HepG2 (cell line): Measurements from ENCODE around the gene KPNA4. TPM values are rescaled to one million over a fixed set of nuclear protein-coding genes. Genes with fewer than 3 reads are reported as not detected.

Experiments
- GLMP ChIP-seq: sonication (generic); formaldehyde crosslinking; IDR thresholded peaks from 2 replicates; pipeline ENCODE4 v1.9.0; 2021; ENCODE audit warnings: missing genetic modification reagents, mild to moderate bottlenecking, borderline replicate concordance
- KDM4B ChIP-seq: sonication (generic); formaldehyde crosslinking; IDR thresholded peaks from 2 replicates; pipeline ENCODE4 v1.4.0; 2020; ENCODE audit warnings: missing genetic modification reagents
- PHF8 ChIP-seq: sonication (generic); formaldehyde crosslinking; IDR thresholded peaks from 2 replicates; pipeline ENCODE4 v1.5.0; 2020; ENCODE audit warnings: missing genetic modification reagents
- PPARG ChIP-seq: conservative IDR thresholded peaks from 2 replicates; pipeline ENCODE4 v1.6.1; 2016; ENCODE audit warnings: missing biosample characterization, missing genetic modification reagents
- PRDM4 ChIP-seq: sonication (generic); formaldehyde crosslinking; IDR thresholded peaks from 2 replicates; pipeline ENCODE4 v1.9.0; 2021; ENCODE audit warnings: missing genetic modification reagents, borderline replicate concordance
- RFX3 ChIP-seq: IDR thresholded peaks from 2 replicates; pipeline ENCODE4 v1.6.1; 2016; ENCODE audit warnings: missing biosample characterization, missing genetic modification reagents
- THAP11 ChIP-seq: IDR thresholded peaks from 2 replicates; pipeline ENCODE4 v1.6.1; 2016; ENCODE audit warnings: missing biosample characterization, missing genetic modification reagents
- THYN1 ChIP-seq: sonication (generic); formaldehyde crosslinking; IDR thresholded peaks from 2 replicates; pipeline ENCODE4 v1.8.1; 2023; ENCODE audit warnings: low read depth, mild to moderate bottlenecking, moderate library complexity, missing genetic modification reagents, borderline replicate concordance
- ZFP36 ChIP-seq: fragments of 150-350 bp; IDR thresholded peaks from 2 replicates; pipeline ENCODE4 v1.6.1; 2018; ENCODE audit warnings: borderline replicate concordance, low read length, low read depth; ENCODE audit not compliant: partially characterized antibody
- ZNF225 ChIP-seq: sonication (generic); formaldehyde crosslinking; IDR thresholded peaks from 2 replicates; pipeline ENCODE4 v1.4.0; 2020; ENCODE audit warnings: mild to moderate bottlenecking, missing genetic modification reagents
- ZNF292 ChIP-seq: sonication (generic); formaldehyde crosslinking; IDR thresholded peaks from 2 replicates; pipeline ENCODE4 v1.8.1; 2022; ENCODE audit warnings: mild to moderate bottlenecking, low read depth, missing genetic modification reagents, borderline replicate concordance
- ZNF619 ChIP-seq: sonication (generic); formaldehyde crosslinking; IDR thresholded peaks from 2 replicates; pipeline ENCODE4 v1.4.0; 2020; ENCODE audit warnings: mild to moderate bottlenecking, missing genetic modification reagents
- ZNF782 ChIP-seq: sonication (generic); formaldehyde crosslinking; IDR thresholded peaks from 2 replicates; pipeline ENCODE4 v1.4.0; 2020; ENCODE audit warnings: missing genetic modification reagents, mild to moderate bottlenecking, borderline replicate concordance
- polyA plus RNA-seq, 8 experiments: library from polyadenylated mRNA; depleted of rRNA in 3 of 8; stranded (reverse) in 7 of 8; unstranded in 1 of 8; fragments of >200 nt; fragmentation: Illumina TruSeq in 4 of 8; extraction: Trizol in 4 of 8; gene quantifications; 2 replicates each; pipeline versions ENCODE4 v1.2.1 to v1.2.3, GENCODE V29; 2011 to 2016; ENCODE audit warnings: low read depth in 4 of 8, missing spikeins in 1 of 8, mixed read lengths in 1 of 8; ENCODE audit not compliant: insufficient read depth in 1 of 8
- total RNA-seq, 5 experiments: library from RNA; depleted of rRNA; stranded (reverse); fragments of >200 nt; fragmentation: Illumina TruSeq; extraction: Trizol; gene quantifications; 2 replicates each; pipeline ENCODE4 v1.2.3, GENCODE V29; 2016; ENCODE audit warnings: low read depth in 1 of 5
- TF ChIP-seq, protein P1 (sequence below): sonication (generic); formaldehyde crosslinking; IDR thresholded peaks from 2 replicates; pipeline ENCODE4 v1.4.0; 2020; ENCODE audit warnings: mild to moderate bottlenecking, missing genetic modification reagents

Gene KPNA4
- total and polyA plus RNA-seq, 2 of the 13 experiments (the other 11 are each of a cell fraction or from before 2014, with no cell fraction given) = 9.9 to 27.9 TPM

GRCh38 chr3:160565442-160566403, at the start of gene KPNA4 (continued):
- TF ChIP-seq, protein P1, sequence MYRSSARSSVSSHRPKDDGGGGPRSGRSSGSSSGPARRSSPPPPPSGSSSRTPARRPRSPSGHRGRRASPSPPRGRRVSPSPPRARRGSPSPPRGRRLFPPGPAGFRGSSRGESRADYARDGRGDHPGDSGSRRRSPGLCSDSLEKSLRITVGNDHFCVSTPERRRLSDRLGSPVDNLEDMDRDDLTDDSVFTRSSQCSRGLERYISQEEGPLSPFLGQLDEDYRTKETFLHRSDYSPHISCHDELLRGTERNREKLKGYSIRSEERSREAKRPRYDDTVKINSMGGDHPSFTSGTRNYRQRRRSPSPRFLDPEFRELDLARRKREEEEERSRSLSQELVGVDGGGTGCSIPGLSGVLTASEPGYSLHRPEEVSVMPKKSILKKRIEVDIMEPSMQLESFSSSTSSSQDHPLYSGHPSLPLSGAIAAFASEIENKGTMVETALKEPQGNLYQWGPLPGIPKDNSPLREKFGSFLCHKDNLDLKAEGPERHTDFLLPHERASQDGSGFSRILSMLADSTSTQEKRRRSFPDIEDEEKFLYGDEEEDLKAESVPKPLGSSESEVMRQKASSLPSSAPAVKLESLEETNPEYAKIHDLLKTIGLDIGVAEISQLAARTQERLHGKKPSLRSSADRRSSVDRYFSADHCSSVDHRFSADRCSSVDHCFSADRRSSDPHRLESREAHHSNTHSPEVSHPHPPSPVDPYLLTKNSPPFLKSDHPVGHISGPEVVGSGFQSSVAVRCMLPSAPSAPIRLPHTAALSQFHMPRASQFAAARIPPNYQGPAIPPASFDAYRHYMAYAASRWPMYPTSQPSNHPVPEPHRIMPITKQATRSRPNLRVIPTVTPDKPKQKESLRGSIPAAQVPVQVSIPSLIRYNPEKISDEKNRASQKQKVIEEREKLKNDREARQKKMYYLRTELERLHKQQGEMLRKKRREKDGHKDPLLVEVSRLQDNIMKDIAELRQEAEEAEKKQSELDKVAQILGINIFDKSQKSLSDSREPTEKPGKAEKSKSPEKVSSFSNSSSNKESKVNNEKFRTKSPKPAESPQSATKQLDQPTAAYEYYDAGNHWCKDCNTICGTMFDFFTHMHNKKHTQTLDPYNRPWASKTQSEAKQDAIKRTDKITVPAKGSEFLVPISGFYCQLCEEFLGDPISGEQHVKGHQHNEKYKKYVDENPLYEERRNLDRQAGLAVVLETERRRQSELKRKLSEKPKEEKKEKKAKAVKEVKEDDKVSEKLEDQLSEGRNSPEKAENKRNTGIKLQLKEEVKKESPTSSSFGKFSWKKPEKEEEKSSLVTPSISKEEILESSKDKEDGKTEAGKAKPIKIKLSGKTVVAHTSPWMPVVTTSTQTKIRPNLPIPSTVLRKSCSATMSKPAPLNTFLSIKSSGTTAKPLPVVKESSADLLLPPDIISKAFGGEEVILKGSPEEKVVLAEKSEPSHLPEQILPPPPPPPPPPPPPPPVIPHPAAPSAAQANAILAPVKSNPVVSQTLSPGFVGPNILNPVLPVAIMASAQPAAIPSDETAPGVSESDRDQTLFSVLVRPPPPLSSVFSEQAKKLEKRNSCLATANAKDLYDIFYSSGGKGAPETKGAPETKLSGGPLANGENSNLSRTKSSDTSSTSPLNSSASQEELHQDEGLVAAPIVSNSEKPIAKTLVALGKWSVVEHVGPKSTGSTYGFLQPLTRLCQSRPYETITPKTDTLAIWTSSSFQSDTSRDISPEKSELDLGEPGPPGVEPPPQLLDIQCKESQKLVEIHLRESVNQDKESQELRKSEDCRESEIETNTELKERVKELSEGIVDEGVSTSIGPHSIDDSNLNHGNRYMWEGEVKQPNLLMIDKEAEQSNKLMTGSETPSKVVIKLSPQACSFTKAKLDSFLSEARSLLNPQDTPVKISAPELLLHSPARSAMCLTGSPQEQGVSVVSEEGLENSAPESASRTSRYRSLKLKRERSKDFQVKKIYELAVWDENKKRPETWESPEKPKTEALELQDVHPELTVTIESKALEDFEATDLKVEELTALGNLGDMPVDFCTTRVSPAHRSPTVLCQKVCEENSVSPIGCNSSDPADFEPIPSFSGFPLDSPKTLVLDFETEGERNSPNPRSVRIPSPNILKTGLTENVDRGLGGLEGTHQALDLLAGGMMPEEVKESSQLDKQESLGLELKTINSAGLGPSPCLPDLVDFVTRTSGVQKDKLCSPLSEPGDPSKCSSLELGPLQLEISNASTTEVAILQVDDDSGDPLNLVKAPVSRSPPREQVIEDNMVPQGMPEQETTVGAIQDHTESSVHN (CRISPR knock-in tag) = no peak
- no peak for TF ChIP-seq PRDM4 (CRISPR knock-in tag)
- TF ChIP-seq RFX3 (CRISPR knock-in tag) = no peak
- no peak; the same call in 1 of the 2 replicates for TF ChIP-seq PPARG
- TF ChIP-seq THYN1 = no peak
- no peak for TF ChIP-seq KDM4B (CRISPR knock-in tag)
- peak; percentile 69; the same call in 1 of the 2 replicates for TF ChIP-seq PHF8 (CRISPR knock-in tag)
- TF ChIP-seq ZFP36 = no peak
- peak; percentile 64 for TF ChIP-seq THAP11 (CRISPR knock-in tag)
- no peak for TF ChIP-seq ZNF619 (CRISPR knock-in tag)
- TF ChIP-seq ZNF225 (CRISPR knock-in tag) = no peak
- no peak for TF ChIP-seq GLMP
- TF ChIP-seq ZNF292 (CRISPR knock-in tag) = peak; percentile 87
- TF ChIP-seq ZNF782 (CRISPR knock-in tag) = 0 out of 2 replicates have a peak, but pooled peaks have one; percentile 65
